ENCODE data around the gene AMZ2.
A peak's percentile ranks its signal among the peaks of the same experiment; 100 is the strongest.

Gene AMZ2

DNA sequence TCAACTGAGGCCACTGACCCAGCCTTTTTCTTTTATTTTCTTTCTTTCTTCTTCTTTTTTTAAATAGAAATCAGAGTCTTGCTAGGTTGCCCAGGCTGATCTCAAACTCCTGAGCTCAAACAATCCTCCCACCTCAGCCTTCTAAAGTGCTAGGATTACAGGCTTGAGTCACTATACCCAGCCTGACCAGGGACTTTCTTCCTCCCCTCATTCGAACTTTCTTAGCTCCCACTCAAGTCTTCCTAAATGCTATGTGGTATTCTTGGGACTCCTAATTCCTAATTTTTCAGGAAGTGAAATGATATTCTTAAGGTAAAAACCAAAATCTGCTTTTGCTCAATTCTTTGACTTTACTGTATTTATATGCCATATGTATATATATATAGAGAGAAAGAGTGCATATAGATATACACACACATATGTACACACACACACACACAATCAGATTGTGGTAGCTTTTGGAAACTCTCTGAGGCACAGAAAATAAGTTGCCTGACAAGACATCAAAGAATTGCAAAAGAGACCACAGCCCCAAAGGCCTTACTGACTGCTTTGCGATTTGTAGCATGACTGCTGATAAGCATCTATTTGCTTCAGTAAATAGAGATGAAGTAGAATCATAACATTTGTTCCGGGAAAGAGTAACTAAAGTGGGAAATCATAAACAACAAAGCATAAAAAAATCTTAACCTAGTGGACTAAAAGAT is 9.5 kb upstream of the AMZ2 start:
- no peak for DNase-seq (ENCODE audit: low read depth)
- TF ChIP-seq, protein P1, sequence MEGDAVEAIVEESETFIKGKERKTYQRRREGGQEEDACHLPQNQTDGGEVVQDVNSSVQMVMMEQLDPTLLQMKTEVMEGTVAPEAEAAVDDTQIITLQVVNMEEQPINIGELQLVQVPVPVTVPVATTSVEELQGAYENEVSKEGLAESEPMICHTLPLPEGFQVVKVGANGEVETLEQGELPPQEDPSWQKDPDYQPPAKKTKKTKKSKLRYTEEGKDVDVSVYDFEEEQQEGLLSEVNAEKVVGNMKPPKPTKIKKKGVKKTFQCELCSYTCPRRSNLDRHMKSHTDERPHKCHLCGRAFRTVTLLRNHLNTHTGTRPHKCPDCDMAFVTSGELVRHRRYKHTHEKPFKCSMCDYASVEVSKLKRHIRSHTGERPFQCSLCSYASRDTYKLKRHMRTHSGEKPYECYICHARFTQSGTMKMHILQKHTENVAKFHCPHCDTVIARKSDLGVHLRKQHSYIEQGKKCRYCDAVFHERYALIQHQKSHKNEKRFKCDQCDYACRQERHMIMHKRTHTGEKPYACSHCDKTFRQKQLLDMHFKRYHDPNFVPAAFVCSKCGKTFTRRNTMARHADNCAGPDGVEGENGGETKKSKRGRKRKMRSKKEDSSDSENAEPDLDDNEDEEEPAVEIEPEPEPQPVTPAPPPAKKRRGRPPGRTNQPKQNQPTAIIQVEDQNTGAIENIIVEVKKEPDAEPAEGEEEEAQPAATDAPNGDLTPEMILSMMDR (IDR thresholded peaks at IDR 0.05; ENCODE audit: low read length, missing control alignments) = no peak
- no peak overlapping the region for H3K4me3 ChIP-seq (replicated peaks; ENCODE audit: low read depth, low read length)

DNA sequence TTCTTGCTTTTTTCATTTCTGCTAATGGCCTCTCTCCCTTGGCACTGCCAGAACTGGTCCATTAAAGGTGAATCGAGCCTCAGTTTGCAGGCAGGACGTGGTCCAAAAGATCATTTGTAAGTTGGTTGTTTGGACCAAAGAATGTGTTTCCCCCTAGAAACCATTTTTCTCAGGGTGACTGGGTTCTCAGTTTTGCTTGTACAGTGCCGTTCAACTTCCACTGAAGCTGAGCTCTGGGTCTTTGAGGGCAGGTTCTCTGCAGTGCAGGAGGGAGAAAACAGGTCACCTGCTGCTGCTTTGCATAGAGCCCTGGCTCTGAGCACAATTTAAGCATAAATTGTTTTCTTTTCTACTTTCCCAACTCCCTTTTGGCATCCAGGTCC is 9.0 kb upstream of the AMZ2 start:
- no peak overlapping the region for H3K4me3 ChIP-seq (replicated peaks; ENCODE audit: low read depth, low read length)
- no peak for DNase-seq (ENCODE audit: low read depth)
- TF ChIP-seq, protein P1 (IDR thresholded peaks at IDR 0.05; ENCODE audit: low read length, missing control alignments) = no peak

DNA sequence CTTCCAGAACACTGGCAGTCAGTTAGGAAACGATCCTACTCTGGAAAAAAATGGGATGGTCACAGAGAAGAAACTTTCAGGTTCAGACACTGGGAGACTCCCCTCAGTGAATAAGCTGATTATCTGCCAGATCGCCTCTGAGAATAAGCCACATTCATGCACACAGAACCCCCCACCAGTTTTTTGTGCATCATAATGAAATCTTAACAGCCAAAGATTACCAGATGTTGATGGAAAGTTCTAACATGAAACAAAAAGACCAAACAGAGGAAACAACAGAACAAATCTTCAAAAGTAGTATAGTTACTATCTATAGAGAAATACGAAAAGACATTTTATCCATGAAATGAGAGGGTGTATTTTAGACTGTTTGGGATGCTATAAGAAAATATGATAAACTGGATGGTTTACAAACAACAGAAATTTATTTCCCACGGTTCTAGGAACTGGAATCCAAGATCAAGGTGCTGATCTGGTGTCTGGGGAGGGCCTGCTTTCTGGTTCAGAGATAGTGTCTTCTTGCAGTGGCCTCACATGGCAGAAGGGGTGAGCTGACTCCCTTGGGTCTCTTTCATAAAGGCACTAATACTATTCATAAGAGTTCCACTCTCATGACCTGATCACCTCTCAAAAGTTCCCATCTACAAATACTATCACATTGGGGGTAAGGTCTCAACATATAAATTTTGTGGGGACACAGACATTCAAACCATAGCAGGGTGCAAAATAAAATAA is 8.0 kb upstream of the AMZ2 start:
- H3K4me3 ChIP-seq (replicated peaks; ENCODE audit: low read depth, low read length) = no peak overlapping the region
- DNase-seq (ENCODE audit: low read depth) = no peak
- TF ChIP-seq, protein P1 (IDR thresholded peaks at IDR 0.05; ENCODE audit: low read length, missing control alignments) = no peak

DNA sequence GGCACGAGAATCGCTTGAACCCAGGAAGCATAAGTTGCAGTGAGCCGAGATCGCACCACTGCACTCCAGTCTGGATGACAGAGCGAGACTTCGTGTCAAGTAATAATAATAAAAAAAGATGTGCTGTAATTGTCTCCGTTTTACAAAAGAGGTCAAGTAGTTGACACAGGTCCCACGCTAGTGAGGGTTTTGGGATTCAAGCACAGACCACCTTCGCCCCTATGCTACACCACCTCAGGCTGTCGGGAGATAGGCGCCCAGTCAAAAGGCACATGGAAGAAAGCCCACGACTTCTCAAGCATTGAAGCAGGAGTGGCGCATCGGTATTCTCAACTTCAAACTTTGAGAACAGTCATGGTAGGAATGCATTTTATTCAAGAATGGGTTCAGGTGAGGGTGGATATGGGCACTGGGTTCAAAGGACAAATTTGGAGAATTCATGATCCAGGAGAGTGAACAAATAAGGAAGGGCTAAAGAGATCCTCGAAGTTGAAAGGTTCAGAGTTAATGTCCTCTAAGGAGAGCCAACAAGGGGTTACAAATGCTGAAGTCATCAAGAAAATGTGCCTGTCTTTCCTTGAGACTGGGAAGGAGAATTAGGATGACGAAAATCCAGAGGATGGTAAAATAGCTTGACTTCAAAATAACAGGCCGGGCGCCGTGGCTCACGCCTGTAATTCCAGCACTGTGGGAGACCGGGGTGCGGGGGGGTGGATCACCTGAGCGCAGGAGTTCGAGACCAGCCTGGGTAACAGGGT is 1.4 kb upstream of the AMZ2 start:
- DNase-seq (ENCODE audit: low read depth) = no peak
- TF ChIP-seq, protein P1 (IDR thresholded peaks at IDR 0.05; ENCODE audit: low read length, missing control alignments) = no peak
- H3K4me3 ChIP-seq (replicated peaks; ENCODE audit: low read depth, low read length) = no peak overlapping the region

DNA sequence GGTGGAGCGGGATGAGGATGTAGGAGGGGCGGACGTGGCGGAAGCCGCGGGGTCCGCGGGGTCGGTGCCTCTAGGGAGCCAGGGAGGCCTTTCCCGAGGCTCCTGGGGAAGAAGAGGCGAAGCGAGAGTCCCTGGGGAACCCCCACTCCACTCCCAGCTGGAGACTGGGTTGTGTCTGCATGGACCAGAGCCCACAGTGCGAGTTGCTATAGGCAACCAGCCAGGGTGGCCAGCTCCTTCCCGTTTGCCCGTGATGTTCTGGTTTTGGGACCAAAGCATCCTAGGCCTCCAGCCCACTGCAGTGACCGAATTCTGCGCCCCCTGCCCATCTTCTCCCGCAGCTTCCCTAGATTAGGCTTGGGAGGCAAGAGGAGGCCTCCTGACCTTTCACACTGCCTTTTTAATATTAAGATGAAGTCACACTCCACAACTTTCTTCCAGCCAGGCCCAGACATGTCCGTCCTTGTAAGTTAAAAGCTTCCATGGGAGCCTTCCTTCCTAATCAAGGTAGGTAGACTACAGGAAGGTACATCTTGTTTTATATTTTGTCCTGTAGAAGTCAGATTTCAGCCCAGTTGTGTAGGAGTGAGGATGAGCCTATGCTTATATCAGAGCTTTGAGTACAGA is 469 bp downstream of the AMZ2 start:
- TF ChIP-seq, protein P1 (IDR thresholded peaks at IDR 0.05; ENCODE audit: low read length, missing control alignments) = no peak
- peak; percentile 73 for DNase-seq (ENCODE audit: low read depth)
- peak overlapping the region; percentile 79 for H3K4me3 ChIP-seq (replicated peaks; ENCODE audit: low read depth, low read length)

DNA sequence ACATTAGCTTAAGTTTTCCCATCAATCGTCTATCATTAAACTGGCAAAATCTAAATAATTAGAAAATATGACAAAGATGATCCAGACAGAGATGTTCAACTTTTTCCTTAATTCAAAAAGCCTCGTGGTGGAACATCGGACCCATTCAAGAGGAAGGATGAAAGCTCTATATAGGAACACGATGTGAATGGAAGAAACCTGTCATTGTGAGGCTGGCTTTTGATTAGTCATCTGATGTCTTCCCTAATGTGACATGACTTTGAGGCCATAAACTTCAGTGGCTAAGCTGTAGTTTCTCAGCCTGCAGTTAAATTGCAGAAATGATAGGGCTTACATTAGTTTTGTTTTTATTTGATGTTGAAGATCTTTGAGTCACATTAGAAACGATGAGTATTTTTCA is 1.0 kb downstream of the AMZ2 start:
- peak overlapping the region; percentile 79 for H3K4me3 ChIP-seq (replicated peaks; ENCODE audit: low read depth, low read length)
- no peak for DNase-seq (ENCODE audit: low read depth)
- TF ChIP-seq, protein P1 (IDR thresholded peaks at IDR 0.05; ENCODE audit: low read length, missing control alignments) = no peak
